GM10266 (cell line): ENCODE results near the gene NSL1.
"Not testable (repeated sequence)": the region's sequence is repeated elsewhere in the genome, so short reads cannot be mapped to it uniquely, and the experiment has no call there.

ENCODE experiments used
- DNase-seq: peaks from one replicate; pipeline ENCODE4 v3.0.0; 2012; ENCODE audit errors: extremely low spot score
- TF ChIP-seq, protein P1 (sequence below): IDR thresholded peaks from 2 replicates; pipeline ENCODE4 v1.5.1; 2012; ENCODE audit warnings: mild to moderate bottlenecking, low read depth; ENCODE audit not compliant: control insufficient read depth, insufficient read depth; ENCODE audit errors: missing control alignments

Gene NSL1

DNA sequence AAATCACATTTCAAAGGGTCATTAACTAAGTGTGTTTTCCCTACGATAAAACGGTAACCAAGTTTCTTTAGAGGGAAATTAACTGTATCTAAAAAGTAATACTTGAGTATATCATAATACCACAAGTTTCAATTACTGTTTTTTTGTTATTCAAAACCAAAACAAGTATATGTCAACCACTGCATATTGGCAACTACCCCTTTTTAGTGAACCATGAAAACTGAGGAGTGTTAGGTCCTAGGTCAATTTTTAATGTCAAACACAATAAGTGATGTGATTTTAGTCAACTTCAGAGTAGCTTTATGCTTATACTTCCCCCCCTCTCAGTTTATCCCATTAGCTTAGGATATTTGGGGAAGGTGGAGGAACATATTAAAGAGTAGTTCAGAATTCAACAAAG lies 10.4 kb downstream of the NSL1 start:
- DNase-seq = no peak
- TF ChIP-seq, protein P1, sequence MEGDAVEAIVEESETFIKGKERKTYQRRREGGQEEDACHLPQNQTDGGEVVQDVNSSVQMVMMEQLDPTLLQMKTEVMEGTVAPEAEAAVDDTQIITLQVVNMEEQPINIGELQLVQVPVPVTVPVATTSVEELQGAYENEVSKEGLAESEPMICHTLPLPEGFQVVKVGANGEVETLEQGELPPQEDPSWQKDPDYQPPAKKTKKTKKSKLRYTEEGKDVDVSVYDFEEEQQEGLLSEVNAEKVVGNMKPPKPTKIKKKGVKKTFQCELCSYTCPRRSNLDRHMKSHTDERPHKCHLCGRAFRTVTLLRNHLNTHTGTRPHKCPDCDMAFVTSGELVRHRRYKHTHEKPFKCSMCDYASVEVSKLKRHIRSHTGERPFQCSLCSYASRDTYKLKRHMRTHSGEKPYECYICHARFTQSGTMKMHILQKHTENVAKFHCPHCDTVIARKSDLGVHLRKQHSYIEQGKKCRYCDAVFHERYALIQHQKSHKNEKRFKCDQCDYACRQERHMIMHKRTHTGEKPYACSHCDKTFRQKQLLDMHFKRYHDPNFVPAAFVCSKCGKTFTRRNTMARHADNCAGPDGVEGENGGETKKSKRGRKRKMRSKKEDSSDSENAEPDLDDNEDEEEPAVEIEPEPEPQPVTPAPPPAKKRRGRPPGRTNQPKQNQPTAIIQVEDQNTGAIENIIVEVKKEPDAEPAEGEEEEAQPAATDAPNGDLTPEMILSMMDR = no peak

DNA sequence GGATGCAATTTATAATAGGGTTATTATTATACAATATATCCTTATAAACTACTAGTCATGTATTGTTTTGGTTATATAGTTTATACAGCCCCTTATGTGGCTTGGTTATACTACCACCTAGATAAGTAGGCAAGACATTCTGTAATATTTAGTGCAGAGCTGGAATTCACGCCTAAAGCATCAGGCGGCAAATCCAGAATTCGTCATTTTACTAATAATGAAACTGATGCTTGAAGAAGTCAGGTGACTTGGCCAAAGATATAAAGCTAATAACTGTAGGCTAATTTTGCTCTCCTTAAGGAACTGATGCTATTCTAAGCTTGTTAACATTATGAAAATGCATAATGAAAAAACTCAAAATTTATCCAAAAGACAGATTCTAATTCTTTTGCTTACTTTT lies 10.8 kb downstream of the NSL1 start:
- DNase-seq = no peak
- TF ChIP-seq, protein P1 = no peak

DNA sequence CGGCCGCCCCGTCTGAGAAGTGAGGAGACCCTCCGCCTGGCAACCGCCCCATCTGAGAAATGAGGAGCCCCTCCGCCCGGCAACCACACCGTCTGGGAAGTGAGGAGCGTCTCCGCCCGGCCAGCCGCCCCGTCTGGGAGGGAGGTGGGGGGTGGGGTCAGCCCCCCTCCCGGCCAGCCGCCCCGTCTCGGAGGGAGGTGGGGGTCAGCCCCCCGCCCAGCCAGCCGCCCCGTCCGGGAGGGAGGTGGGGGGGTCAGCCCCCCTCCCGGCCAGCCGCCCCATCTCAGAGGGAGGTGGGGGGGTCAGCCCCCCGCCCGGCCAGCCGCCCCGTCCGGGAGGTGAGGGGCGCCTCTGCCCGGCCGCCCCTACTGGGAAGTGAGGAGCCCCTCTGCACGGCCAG lies 12.5 kb downstream of the NSL1 start:
- not testable (repeated sequence) for DNase-seq

DNA sequence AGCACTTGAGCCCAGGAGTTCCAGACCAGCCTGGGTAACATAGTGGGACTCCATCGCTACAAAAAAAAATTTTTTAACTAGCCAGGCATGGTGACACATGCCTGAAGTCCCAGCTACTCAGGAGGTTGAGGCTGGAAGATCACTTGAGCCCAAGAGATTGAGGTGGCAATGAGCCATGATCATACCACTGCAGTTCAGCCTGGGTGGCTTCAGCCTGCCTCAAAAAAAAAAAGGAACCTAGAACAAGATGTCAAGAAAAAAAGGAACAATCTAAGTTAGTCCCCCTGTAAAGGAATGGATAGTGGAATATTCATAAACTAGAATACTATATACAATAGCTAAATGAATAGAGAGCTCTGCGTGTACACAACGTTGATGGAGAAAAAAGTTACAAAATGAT lies 14.4 kb downstream of the NSL1 start:
- TF ChIP-seq, protein P1 = no peak
- no peak for DNase-seq

DNA sequence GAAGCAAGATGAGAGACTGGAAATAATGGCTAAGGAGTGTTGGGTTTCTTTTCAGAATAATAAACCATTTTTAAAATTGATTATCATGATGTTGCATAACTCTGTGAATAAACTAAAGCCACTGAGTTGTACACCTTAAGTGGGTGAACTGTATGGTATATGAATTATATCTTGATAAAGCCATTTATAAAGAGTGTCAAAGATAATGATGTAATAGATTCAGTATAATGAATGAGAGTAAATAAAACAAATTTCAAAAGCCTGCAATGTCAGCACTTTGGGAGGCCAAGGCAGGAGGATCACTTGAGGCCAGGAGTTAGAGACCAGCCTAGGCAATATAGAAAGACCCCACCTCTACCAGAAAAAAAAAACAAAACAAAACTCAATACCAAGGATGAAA lies 16.3 kb downstream of the NSL1 start:
- DNase-seq = no peak
- TF ChIP-seq, protein P1 = no peak

DNA sequence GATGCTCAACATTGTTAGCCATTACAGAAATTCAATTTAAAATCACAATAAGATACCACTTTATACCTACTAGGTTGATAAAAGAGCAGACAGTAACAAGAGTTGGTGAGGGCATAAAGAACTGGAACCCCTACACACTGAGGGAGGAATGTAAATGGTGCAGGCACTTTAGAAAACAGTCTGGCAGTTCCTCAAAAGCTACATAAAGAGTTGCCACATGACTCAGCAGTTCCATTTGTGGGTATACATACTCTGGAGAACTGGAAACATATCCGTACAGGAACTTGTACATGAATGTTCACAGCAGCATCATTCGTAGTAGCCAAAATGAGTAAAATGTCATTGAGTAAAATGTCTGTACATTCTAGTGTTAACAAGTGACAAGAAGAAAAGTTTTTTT lies 17.0 kb downstream of the NSL1 start:
- TF ChIP-seq, protein P1 = no peak
- no peak for DNase-seq

DNA sequence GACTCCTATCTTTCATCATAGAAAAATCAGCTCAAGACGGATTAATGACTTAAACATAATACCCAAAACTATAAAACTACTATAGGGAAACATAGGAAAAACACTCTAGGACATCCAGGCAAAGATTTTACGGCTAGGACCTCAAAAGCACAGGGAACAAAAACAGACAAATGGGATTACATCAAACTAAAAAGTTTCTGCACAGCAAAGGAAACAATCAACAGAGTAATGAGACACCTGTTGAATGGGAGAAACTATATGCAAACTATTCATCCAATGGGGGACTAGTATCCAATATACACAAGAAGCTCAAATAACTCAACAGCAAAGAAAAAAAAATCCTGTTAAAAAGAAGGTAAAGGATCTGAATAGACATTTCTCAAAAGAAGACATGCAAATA lies 18.6 kb downstream of the NSL1 start:
- DNase-seq = no peak

DNA sequence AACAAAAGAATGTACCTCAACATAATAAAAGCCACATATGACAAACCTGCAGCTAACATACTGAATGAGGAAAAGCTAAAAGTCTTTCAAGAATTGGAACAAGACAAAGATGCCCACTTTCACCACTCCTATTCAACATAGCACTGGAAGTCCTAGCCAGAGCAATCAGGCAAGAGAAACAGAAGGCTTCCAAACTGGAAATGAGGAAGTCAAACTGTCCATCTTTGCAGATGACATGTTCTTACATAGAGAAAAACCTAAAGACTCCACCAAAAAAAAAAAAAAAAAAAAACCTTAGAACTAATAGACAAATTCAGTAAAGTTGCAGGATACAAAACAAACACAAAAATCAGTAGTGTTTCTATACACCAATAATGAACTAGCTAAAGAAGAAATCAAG lies 20.2 kb downstream of the NSL1 start:
- DNase-seq = no peak
- TF ChIP-seq, protein P1 = no peak

More for the DNA sequence above, 18.6 kb downstream of the NSL1 start:
- TF ChIP-seq, protein P1 = no peak
